Stomach (tissue), 9 donors: ENCODE results near the gene PCARE. TPM values are rescaled to one million over a fixed set of nuclear protein-coding genes. Genes with fewer than 3 reads are reported as not detected.

Experiments used
- DNase-seq, 2 donors: peaks; one replicate each; pipeline versions ENCODE4 v3.0.0 to v3.0.0-alpha.2; 2013 to 2019
- H3K27ac ChIP-seq, 5 donors: fragments of 200-600 bp in 4 of 5; sonication (generic) in 4 of 5; one replicate each; pipeline ENCODE4 v1.5.1; 2013 to 2019; ENCODE audit warnings: mild to moderate bottlenecking in 1 of 5, moderate library complexity in 1 of 5
- H3K27me3 ChIP-seq, 3 donors: fragments of 200-600 bp; sonication (generic); one replicate each; pipeline ENCODE4 v1.5.1; 2017 to 2019; ENCODE audit warnings: mixed run types in 1 of 3
- H3K36me3 ChIP-seq, 4 donors: fragments of 200-600 bp; sonication (generic); 1 replicate in 3 of 4; 2 replicates in 1 of 4; pipeline ENCODE4 v1.5.1; 2016 to 2019
- H3K4me1 ChIP-seq, 4 donors: fragments of 200-600 bp; sonication (generic); one replicate each; pipeline ENCODE4 v1.5.1; 2016 to 2019
- H3K4me3 ChIP-seq, 4 donors: fragments of 200-600 bp; sonication (generic) in 3 of 4; one replicate each; pipeline ENCODE4 v1.5.1; 2016 to 2019; ENCODE audit warnings: mild to moderate bottlenecking in 1 of 4
- H3K9me3 ChIP-seq, 4 donors: fragments of 200-600 bp; sonication (generic); one replicate each; pipeline ENCODE4 v1.5.1; 2016 to 2019
- CTCF ChIP-seq, 7 experiments: fragments of 450-650 bp in 4 of 7; fragments of 200-600 bp in 3 of 7; sonication (generic) in 3 of 7; IDR thresholded peaks; one replicate each; pipeline ENCODE4 v1.5.1; 2016 to 2019; ENCODE audit warnings: antibody characterized with exemption in 7 of 7, control low read depth in 2 of 7, mild to moderate bottlenecking in 1 of 7
- EP300 ChIP-seq: sonication (generic); formaldehyde crosslinking; IDR thresholded peaks from one replicate; pipeline ENCODE4 v1.6.1; 2017; ENCODE audit warnings: antibody characterized with exemption
- POLR2A ChIP-seq, 4 donors: fragments of 450-650 bp; IDR thresholded peaks; one replicate each; pipeline ENCODE4 v1.6.1; 2016; ENCODE audit warnings: antibody characterized with exemption in 4 of 4, control low read depth in 2 of 4, mild to moderate bottlenecking in 1 of 4, moderate library complexity in 1 of 4
- POLR2AphosphoS5 ChIP-seq, 3 donors: sonication (generic); formaldehyde crosslinking; IDR thresholded peaks; one replicate each; pipeline ENCODE4 v1.6.1; 2016; ENCODE audit warnings: antibody characterized with exemption in 3 of 3
- WGBS, 5 donors: extraction: QIAGEN DNeasy Blood & Tissue Kit in 3 of 5; methylation state at CpG; one replicate each; pipeline versions ENCODE4 v1.1.5 to v1.1.7; 2013 to 2018; 5-methylcytosine and 5-hydroxymethylcytosine counted together
- intact Hi-C: fragments of 100-400 bp; cut with DNase I; formaldehyde crosslinking; loops from one replicate; pipeline ENCODE4 v1.15.1; 2023; ENCODE audit warnings: low total_unique reads
- polyA plus RNA-seq, 3 donors: library from polyadenylated mRNA; stranded (reverse); fragments of 200-250 nt; gene quantifications; one replicate each; pipeline ENCODE4 v1.2.3, GENCODE V29; 2013
- total RNA-seq, 5 donors: library from RNA; depleted of rRNA; stranded (reverse); fragments of >200 nt; gene quantifications; one replicate each; pipeline versions ENCODE4 v1.1.0 to v1.2.3, GENCODE V29; 2014 to 2016
- donor health status: healthy with polysubstance abuse.
- donor health status: Bipolar disorder and iron deficiency.
- donor health status: healthy.

The PCARE gene
- total and polyA plus RNA-seq, 8 donors = 0.06 to 2.9 (median 0.08) TPM; not detected in 5

GRCh38 chr2:29039718-29040480, 34.4 kb downstream of the PCARE start:
- intact Hi-C loops = no loop called here
- peaks cover 0 to 23% (median 0%) of the 10 kb centered on the region in 4 donors for H3K4me1 ChIP-seq
- H3K27me3 ChIP-seq = no peaks in the 10 kb centered on the region
- no peak for TF ChIP-seq CTCF (IDR thresholded peaks at IDR 0.05)
- TF ChIP-seq POLR2A (IDR thresholded peaks at IDR 0.05) = no peak
- no peak for TF ChIP-seq POLR2AphosphoS5 (IDR thresholded peaks at IDR 0.05)
- no peak for TF ChIP-seq EP300
- DNase-seq = no peak
- H3K4me3 ChIP-seq = no peak overlapping the region
- no peak overlapping the region for H3K27ac ChIP-seq
- no peaks in the 10 kb centered on the region for H3K9me3 ChIP-seq
- H3K36me3 ChIP-seq = no peaks in the 10 kb centered on the region
- WGBS, 5 donors = 52 to 71% (median 56%) methylated on average over 4 of the region's 4 CpGs

GRCh38 chr2:29035016-29035745, 39.1 kb downstream of the PCARE start:
- Histone ChIP-seq H3K36me3 (no peaks in the 10 kb centered on the region), H3K27ac (no peak overlapping the region), H3K27me3 (no peaks in the 10 kb centered on the region), H3K9me3 (no peaks in the 10 kb centered on the region), H3K4me3 (no peak overlapping the region), H3K4me1 (peaks cover 0 to 9% (median 0%) of the 10 kb centered on the region in 4 donors)
- TF ChIP-seq CTCF (IDR thresholded peaks at IDR 0.05) (no peak), POLR2A (IDR thresholded peaks at IDR 0.05) (no peak), EP300 (no peak), POLR2AphosphoS5 (IDR thresholded peaks at IDR 0.05) (no peak)
- intact Hi-C loops = no loop called here
- WGBS, 5 donors = 89 to 93% (median 91%) methylated on average over 11 to 17 of the region's 17 CpGs
- DNase-seq = no peak

GRCh38 chr2:29033656-29034055, 40.7 kb downstream of the PCARE start:
- no peak for DNase-seq
- Histone ChIP-seq H3K27me3 (no peaks in the 10 kb centered on the region), H3K4me3 (no peak overlapping the region), H3K27ac (no peak overlapping the region), H3K9me3 (no peaks in the 10 kb centered on the region), H3K36me3 (no peaks in the 10 kb centered on the region), H3K4me1 (no peaks in the 10 kb centered on the region)
- WGBS, 5 donors = 67 to 95% (median 75%) methylated on average over 2 to 6 of the region's 6 CpGs
- intact Hi-C loops = no loop called here
- TF ChIP-seq CTCF (IDR thresholded peaks at IDR 0.05) (no peak), POLR2A (IDR thresholded peaks at IDR 0.05) (no peak), POLR2AphosphoS5 (IDR thresholded peaks at IDR 0.05) (no peak), EP300 (no peak)

GRCh38 chr2:29033172-29033571, 41.2 kb downstream of the PCARE start:
- TF ChIP-seq POLR2A (IDR thresholded peaks at IDR 0.05) = no peak
- no peak for TF ChIP-seq POLR2AphosphoS5 (IDR thresholded peaks at IDR 0.05)
- TF ChIP-seq CTCF (IDR thresholded peaks at IDR 0.05) = no peak
- TF ChIP-seq EP300 = no peak
- WGBS, 5 donors = 16 to 58% (median 32%) methylated on average over 2 of the region's 2 CpGs
- Histone ChIP-seq H3K27me3 (no peaks in the 10 kb centered on the region), H3K36me3 (no peaks in the 10 kb centered on the region), H3K4me1 (no peaks in the 10 kb centered on the region), H3K9me3 (no peaks in the 10 kb centered on the region), H3K27ac (no peak overlapping the region), H3K4me3 (no peak overlapping the region)
- intact Hi-C loops = no loop called here
- no peak for DNase-seq
